Adrenal gland (tissue), 5 donors: ENCODE results near the gene ACAD11.

Experiments used
- POLR2A ChIP-seq, 2 donors: fragments of 450-650 bp; IDR thresholded peaks; one replicate each; pipeline ENCODE4 v1.6.1; 2017; ENCODE audit warnings: antibody characterized with exemption in 2 of 2, mild to moderate bottlenecking in 2 of 2, moderate library complexity in 1 of 2
- TF ChIP-seq, protein P1 (sequence below), 6 experiments: fragments of 450-650 bp in 4 of 6; fragments of 200-600 bp in 2 of 6; sonication (generic) in 1 of 6; IDR thresholded peaks; 1 replicate in 5 of 6; 2 replicates in 1 of 6; pipeline versions ENCODE4 v1.5.1 to v1.8.0; 2016 to 2021; ENCODE audit warnings: antibody characterized with exemption in 6 of 6, mild to moderate bottlenecking in 2 of 6, moderate library complexity in 1 of 6
- donor health status: DM: no; HTN: no; CAD: no.

DNA sequence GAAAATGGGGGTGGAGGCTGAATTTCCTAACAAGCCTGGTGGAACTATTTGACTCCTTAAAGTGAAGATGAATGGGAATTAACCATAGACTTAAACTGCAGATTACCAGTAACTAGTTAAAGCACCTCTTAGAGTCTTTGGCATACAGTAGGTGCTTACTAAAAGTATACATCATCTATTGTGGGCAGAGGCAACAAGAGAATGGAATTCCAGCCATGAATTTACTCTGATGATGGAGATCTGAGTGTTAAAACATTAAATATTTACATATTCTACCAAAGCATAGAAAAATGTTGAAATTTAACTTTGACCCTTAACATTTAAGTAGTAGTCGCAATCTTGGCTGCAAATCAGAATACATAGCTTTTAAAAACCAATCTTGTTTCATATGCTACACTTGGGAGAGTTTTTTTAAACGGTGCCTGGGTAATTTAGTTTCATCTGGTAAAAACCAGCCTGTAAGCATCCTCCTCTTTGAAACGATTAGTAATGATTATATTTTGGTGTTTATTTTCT, 5.7 kb upstream of the ACAD11 start:
- TF ChIP-seq, protein P1, sequence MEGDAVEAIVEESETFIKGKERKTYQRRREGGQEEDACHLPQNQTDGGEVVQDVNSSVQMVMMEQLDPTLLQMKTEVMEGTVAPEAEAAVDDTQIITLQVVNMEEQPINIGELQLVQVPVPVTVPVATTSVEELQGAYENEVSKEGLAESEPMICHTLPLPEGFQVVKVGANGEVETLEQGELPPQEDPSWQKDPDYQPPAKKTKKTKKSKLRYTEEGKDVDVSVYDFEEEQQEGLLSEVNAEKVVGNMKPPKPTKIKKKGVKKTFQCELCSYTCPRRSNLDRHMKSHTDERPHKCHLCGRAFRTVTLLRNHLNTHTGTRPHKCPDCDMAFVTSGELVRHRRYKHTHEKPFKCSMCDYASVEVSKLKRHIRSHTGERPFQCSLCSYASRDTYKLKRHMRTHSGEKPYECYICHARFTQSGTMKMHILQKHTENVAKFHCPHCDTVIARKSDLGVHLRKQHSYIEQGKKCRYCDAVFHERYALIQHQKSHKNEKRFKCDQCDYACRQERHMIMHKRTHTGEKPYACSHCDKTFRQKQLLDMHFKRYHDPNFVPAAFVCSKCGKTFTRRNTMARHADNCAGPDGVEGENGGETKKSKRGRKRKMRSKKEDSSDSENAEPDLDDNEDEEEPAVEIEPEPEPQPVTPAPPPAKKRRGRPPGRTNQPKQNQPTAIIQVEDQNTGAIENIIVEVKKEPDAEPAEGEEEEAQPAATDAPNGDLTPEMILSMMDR (IDR thresholded peaks at IDR 0.05): no peak
- no peak for TF ChIP-seq POLR2A (IDR thresholded peaks at IDR 0.05)
